8988T (cell line): ENCODE measurements around the gene VCAN.

Source experiments
- DNase-seq: peaks from one replicate; pipeline ENCODE4 v3.0.0; 2011

Gene VCAN

DNA sequence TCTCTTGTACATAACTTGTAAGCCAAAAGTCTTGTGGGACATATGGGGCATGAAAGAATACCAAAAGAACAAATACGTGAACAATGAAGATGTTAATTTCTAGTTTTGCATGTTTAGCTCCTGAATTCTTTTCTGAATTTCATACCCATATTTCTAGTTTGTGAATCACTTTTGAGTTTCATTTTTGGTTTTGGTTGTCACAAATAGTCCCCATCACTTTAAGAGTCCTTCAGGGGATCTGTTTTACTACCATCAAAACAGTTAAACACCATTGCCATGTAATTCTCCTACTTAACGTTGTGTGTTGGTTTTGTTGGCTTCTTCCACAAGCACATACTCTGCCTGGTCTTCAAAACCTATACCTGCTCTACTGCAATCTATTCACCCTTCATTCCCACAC lies 27.0 kb downstream of the VCAN start:
- no peak for DNase-seq

DNA sequence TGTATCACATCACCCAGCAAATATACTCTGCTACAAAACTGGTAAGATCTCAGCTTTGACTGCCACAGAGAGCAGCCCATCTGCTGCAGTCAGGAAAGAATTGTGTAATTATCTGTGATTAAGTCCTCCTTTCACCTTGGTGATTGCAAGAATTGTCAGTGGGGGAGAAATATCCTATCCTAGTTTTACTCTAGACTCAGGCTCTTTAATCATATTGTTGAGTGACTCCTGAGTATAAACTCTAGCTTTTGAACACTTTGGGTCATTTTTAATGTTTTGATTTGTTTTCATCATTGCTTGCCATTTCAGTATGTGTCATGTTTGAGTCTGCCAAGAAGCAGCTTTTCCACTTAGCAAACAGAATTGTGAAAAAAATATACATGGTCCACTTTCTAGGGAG lies 32.1 kb downstream of the VCAN start:
- DNase-seq = no peak

DNA sequence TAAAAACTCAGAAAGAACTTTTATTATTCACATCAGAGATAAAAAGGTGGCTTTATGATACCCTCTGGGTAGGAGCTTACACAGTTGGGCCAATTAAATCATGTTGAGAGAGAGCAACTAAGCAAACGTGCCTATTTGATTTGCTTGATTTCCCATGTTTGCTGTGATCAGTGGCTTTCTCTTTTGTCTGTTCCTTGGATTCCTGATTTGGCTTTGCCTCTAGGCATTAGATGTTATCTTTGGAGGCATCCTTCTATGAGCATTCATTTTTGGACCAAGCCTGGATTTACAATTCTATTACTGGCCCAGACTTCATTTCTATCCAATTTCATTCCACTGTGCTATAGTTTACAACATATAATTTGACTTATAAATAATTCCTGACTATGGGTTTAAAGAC lies 35.9 kb downstream of the VCAN start:
- no peak for DNase-seq

DNA sequence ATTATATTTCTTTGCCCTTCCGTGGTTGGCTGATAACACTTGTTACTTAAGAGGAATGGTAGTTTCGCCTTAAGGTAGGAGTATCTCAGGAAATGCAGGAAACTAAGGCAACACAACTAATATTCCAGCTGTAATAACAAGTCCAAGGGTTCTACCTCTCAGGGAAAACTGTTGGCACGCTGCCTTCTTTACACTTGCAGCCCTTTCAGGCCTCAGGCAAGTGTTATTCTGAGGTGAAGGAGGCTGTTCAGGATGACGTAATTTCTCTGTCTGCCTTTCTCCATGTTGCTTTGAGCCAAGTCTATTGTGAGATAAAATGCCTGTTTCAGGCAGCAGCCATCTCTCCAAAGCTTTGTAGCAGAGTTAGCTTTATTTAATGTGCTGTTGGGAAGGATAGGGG lies 38.0 kb downstream of the VCAN start:
- no peak for DNase-seq

DNA sequence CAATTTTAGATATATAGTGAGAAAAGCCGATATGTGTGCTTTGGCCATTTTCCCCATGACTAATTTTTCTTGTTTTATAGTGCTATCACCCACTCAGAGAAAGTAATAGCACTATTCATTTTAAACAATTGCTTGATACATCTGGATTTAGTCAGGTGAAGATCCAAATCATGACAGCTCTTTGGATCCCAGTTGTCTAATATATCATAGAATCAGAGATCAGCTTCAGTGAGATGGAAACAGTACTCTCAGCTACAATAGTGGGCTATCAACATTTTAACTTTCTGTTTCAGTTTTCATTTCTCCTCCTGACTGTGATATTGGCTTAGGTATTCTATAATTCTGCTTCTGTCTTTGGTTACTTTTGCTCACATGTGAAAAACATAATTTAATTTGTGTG lies 38.7 kb downstream of the VCAN start:
- DNase-seq = no peak

DNA sequence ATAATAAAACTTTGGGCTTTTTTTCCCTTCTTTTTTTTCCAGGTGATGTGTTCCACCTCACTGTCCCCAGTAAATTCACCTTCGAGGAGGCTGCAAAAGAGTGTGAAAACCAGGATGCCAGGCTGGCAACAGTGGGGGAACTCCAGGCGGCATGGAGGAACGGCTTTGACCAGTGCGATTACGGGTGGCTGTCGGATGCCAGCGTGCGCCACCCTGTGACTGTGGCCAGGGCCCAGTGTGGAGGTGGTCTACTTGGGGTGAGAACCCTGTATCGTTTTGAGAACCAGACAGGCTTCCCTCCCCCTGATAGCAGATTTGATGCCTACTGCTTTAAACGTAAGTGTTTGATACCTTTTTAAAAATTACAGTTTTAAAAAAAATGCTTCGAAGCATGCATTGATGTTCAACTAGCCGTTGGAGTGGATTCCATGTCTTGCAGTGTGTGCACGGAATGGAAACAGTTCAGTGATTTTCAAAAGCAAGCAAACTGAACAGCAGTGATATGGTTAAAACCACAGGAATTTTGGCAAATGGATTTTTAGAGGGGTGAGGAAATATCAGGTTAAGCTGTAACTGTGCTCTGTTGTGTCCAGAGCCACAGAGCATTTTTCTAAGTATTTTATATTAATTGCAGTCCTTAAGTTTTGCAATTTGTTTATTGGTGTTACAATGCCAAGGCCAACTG lies 40.7 kb downstream of the VCAN start:
- no peak for DNase-seq

DNA sequence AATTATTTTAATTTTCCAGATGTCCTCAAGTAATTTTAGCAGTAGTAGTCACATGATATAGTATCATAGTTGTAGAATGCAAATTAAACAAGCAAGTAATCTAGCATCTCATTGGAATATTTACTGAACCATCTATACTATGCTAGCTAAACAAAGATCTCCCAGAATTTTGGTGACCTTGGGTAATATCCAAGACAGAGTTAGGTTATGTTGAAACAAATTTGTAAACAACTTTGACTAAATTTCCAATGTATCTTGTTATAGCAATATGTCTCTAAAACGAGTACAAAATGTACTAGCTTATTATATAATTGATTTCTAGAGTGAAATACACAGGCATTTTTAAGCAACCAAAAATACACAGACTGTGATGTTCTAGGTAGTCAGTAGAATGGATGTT lies 41.5 kb downstream of the VCAN start:
- DNase-seq = no peak

DNA sequence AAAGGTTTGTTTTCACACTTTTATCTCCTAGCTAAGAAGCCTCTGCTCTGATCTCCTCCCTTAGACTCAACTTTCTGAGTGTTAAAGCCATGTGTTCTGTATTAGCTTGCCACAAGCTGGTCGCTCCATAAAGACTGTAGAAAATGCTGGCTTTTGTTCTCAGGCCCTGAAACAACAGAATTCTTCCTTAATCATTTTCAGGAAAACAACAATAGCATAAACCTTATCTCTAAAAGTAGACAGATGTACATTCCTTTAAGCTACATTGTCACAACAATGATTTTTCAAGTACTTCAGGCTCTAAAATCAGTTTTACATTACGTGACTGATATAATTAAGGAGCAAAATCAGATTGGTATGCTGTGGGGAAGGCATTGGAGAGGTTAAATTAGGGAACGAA lies 41.9 kb downstream of the VCAN start:
- DNase-seq = no peak

DNA sequence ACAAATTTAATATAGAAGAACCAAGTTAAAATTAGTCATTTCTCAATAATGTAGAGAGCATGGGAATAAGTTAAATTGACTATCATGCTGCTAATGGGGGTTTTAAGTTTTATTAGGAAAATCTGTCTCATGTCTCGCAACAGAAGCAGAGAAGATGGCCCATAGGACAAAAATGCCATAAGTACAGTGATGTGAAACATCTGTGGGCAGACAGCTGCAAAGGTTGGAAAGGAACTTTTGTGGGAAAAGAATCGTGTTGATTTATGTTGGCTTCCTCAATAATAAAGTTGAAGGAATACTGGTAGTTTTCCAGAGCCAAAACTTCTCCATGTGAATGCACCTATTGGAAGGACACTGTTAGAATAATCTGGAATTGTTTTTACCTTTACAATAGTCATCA lies 44.8 kb downstream of the VCAN start:
- no peak for DNase-seq

DNA sequence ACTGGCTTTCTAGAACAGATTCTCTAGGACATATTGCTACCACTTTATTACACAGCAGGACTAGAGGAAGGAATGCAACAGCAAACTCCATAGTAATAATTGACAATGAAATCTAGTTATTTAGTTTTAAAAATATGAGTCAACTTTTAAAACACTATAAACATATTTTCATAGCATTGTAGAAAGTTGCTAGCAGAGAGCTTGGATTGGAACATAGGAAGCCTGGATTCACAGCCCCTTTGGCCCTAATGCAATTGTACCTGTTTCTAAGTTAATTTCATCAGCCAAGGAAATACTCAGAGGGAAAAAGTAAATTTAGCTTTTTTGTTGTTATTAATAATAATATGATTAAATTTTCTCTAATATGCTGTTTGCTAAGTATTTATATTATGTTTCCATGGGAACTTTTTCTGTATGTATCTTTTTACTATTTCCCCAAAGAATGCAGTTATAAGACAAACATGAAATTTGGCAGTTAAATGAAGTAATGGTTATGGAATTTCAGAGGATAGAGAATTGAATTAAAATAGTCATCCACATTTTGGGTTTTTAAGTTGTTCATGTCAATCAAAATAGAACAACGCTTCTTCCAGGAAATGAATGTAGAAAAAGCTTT lies 45.6 kb downstream of the VCAN start:
- no peak for DNase-seq

DNA sequence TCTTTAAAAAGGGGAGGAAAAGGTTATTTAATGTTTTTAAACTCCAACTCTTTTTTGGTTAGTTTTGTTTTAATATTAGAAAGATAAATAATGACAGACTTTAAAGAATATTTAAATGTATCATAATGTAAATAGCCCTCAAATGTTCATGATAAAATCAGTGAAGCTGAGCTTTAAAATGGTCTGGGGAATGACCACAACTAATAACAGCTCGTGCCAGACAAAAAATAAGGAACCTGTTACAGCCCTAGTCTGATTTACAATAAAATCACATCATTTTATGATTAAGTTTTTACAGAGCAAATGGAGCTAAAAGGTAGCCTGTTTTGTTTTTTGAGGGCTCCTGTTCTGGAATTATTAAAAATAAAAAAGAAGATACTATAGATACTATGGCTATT lies 46.1 kb downstream of the VCAN start:
- no peak for DNase-seq

DNA sequence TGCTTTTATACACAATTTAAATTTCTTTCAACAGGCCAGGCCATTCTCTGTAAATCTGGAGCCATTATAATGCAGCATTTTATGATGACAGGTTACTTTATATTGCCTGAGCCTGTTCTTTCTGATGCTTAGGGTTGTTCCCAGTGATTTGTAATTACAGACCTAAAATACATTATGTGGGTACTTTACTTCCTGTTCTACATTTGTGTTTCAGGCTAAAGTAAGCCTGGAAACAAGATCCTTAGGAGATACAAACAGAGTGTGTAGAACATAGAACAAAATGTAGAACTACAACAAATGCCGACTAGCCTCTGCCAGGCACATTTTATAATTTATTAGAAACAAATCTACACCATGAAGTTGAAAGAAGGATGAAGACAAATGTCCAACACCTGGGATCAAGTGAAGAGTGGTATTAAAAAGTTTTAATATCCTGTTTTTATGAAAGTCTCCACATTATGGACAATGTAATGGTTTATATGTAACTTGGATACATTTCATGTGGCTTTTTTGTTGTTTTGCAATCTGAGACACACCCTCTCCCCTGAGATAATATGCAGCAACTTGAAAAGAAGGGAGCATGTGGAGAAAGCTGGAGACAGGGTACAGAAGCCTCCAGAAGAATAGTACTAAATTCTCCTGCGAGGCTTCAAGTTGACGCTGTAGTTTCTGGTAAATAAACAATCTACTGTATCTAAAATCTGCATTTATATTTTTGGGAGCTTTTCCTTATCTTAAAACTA lies 46.9 kb downstream of the VCAN start:
- DNase-seq = no peak

DNA sequence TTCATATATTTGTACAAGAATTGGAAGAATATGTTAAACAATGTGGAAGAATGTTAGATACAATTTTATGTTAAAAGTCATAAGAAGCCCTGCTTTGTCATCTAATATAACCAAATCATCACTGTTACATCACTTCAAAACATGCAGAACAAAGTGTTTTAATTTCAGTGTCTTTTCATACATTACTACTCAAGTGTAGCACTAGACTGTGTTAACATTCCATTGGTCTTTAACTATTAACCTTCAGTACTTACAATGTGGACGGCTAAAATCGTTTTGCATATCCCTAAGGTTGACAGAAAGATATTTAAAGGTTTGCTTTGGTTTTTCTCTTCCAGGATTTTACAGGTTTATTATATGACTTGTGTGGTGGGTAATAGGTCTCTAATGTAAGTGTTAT lies 50.9 kb downstream of the VCAN start:
- DNase-seq = no peak

DNA sequence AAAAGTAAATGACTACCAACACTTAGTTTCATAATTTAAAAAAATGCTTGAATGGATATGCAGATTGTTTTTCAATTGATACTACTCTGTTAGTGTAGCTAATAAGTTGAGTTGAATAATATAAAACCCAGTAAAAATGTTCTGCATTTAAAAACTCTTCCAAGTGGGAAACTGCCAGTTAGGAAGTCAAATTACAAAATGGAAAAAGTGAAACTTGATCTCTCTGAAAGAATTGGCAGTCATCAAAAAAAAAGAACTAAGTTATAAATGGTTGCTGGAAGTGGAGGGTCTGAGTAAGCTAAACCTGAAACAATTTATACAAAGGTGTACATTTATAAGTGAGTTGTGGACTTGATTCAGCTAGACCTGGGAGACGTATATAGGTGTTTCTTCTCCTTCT lies 52.4 kb downstream of the VCAN start:
- DNase-seq = no peak

DNA sequence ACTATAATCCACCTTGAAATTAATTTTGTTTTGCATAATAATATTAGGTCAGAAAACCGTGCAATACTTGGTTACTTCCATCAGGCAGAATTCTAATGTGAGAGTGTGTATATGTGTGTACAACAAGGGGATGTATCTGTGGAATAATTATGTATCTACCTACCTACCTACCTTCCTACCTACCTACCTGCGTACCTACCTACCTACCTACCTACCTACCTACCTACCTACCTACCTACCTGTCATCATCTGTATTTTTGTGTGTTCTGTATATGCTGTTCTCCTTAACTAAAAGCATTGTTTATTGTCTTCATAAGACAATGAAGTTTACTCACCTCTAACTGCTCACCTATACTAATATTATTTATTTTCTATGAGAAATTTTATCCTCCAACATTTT lies 52.8 kb downstream of the VCAN start:
- no peak for DNase-seq

DNA sequence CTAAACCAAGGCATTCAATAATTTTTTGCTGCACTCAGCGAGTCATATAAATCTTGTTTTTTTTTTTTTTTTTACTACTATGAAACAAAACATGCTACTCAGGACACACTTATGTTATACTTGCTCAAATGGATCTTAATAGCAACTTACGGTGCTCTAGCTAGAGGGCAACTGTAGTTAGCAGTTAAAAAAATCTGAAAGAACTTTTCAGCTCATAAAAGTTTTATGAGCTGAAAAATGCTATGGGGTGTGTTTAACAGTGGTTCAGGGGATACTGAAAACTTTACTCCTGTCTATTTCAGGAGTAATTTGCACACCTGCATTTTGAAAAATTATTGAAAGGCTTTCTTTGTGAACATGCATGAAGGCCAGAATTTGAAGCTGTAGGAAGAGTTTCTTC lies 53.4 kb downstream of the VCAN start:
- DNase-seq = no peak

DNA sequence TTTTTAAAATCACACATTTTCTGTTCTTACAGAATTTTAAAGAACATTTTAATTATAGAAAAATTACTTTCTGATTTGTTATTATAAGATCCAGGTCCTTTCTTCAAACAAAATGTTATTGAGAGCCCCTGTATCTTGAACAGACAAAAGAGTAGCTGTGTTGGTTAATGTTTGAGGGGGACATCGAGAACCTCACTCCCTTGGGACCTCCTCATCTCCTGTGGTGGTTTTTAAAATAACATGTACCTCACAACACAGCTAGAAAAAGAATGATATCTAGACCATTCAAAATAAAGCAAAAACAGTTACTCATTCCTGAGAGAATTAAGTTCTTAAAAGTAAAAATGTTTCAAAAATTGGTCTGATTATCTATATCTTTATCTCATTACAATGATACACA lies 54.7 kb downstream of the VCAN start:
- no peak for DNase-seq

DNA sequence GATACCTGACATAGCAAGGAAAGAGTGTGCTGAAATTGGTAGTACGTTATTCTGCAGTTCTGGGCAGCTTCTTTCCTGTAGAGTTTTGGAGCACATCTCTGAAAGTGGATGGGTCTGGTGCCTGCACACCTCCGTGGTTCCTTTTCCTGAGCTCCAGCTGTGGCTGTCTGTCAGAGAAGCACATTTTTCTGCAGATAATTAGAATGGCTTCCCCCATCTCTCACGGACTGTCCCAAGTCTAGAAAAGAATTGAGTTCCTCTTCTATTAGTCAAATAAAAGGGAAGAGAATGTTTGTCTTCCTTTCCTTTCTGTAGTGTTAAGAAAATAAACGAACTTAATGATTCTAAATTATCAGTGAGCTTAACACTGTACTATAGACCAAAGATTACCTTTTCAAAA lies 55.7 kb downstream of the VCAN start:
- no peak for DNase-seq

DNA sequence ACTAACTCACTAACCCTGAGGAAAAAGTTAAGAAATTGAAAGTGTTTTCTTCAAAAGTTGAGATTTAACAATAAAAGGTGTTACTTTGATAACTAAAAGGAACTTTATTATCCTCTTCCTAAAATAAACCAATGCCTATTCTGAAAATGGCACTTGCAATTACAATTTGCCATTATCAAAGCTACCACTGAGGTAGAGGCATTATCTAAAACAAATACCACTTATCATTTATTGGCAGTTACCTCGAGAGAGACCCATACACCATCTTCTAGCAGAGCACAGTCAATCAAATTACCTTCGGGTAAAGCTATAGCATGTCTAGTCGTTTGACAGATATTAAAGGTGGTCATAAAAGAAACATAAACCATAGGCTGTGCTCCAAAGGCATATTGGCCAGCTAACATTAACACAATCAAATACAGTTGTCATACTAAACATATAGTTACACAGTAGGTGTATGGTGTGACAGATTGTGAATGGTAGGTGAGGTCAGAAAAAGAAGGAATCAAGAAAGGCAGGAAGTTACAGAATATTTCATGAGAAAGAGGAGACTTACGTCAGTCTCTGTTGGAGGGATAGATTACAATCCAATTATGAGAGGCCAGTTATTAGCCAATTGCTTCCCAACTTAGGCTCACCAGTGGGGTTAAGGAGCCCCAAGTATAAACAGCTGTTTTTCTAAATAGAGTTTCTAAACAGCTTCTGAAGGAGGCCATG lies 56.3 kb downstream of the VCAN start:
- no peak for DNase-seq

DNA sequence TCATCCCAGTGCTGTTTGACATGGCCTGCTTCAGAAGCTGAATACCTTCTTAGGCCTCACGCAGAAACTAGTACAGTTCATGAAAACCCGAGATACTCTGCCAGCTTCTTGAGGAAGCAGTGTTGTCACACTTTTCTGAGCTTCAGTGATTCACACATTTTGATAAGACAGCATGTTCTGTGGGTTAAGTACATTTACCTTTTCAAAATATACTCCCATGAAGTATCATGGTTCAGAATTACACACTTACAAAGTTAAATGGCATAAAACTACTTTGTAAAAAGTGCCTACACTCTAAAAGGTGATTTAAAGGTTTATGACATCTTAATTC lies 56.9 kb downstream of the VCAN start:
- DNase-seq = no peak

DNA sequence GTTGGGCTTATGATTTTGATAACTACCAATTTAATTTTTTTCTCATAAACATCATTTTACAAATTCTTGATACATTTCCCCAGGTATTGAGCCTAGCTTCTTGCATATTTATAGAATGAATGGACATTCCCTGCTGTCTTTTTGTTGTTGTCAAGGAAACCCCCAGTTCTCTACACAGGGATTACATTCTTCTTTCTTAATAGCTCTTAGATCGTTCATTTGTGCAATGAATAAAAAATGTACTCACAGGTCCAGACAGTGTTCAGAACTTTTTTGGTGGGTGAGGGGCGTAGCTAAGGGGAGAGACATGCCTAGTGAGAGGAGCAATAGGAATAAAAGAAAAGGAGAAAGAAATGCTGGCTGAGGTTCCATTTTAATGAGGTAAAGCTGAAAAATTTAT lies 58.6 kb downstream of the VCAN start:
- DNase-seq = no peak

DNA sequence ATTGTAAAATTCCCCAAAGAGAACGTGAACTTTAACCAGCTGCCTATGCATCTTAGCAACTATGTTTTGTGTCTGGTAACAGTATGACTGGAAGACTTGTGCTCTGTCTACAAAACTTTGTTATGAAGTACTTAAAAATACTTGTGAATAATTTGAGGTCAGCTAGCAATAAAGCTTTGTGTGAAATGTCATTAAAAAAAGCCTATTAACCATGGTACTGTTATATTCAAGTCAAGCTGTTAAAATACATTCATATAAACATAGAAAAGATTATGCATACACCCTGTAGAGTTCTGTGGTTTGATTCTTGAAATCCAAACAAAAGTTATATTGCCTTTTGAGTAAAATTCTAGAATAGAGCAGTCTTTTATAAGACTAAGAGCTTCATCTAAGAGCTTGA lies 60.1 kb downstream of the VCAN start:
- DNase-seq = no peak

DNA sequence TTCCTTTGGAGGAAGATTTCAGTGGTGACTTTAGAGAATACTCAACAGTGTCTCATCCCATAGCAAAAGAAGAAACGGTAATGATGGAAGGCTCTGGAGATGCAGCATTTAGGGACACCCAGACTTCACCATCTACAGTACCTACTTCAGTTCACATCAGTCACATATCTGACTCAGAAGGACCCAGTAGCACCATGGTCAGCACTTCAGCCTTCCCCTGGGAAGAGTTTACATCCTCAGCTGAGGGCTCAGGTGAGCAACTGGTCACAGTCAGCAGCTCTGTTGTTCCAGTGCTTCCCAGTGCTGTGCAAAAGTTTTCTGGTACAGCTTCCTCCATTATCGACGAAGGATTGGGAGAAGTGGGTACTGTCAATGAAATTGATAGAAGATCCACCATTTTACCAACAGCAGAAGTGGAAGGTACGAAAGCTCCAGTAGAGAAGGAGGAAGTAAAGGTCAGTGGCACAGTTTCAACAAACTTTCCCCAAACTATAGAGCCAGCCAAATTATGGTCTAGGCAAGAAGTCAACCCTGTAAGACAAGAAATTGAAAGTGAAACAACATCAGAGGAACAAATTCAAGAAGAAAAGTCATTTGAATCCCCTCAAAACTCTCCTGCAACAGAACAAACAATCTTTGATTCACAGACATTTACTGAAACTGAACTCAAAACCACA lies 67.4 kb downstream of the VCAN start:
- no peak for DNase-seq

DNA sequence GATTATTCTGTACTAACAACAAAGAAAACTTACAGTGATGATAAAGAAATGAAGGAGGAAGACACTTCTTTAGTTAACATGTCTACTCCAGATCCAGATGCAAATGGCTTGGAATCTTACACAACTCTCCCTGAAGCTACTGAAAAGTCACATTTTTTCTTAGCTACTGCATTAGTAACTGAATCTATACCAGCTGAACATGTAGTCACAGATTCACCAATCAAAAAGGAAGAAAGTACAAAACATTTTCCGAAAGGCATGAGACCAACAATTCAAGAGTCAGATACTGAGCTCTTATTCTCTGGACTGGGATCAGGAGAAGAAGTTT lies 67.9 kb downstream of the VCAN start:
- DNase-seq = no peak
